A673 (cell line): ENCODE data around the gene MBL2. TPM values are rescaled to one million over a fixed set of nuclear protein-coding genes. Genes with fewer than 3 reads are reported as not detected.

ENCODE experiments used
- BruUV-seq: library from RNA; stranded (reverse); fragments of 400-500 nt; replicated peaks from 2 replicates; lab custom pipeline; 2021; lab: Mats Ljungman, UMichigan
- CTCF ChIA-PET: fragments of 300-600 bp; sonication (Branson Sonifier 250); formaldehyde crosslinking; loops from one replicate; lab custom pipeline; 2022; ENCODE audit warnings: antibody characterized with exemption; lab: Charles Lee
- POLR2A ChIA-PET: fragments of 300-600 bp; sonication (Branson Sonifier 250); formaldehyde crosslinking; loops from one replicate; lab custom pipeline; 2022; ENCODE audit warnings: antibody characterized with exemption; ENCODE audit not compliant: low non-redundant PET; lab: Charles Lee
- DNase-seq: peaks from one replicate; pipeline ENCODE4 v3.0.0-alpha.2; 2015; ENCODE audit warnings: low spot score
- H3K27ac ChIP-seq: fragments of 200-600 bp; sonication (generic); 2 replicates; pipeline ENCODE4 v1.5.1; 2016; ENCODE audit warnings: mixed run types, low read depth, mild to moderate bottlenecking, mixed read lengths, antibody characterized with exemption, low read length; ENCODE audit not compliant: poor library complexity, severe bottlenecking
- H3K27me3 ChIP-seq: fragments of 200-600 bp; sonication (generic); replicated peaks from 2 replicates; pipeline ENCODE4 v1.6.1; 2017; ENCODE audit warnings: mixed run types, low read depth, mild to moderate bottlenecking, mixed read lengths, antibody characterized with exemption, low read length; ENCODE audit not compliant: insufficient read depth, poor library complexity
- H3K36me3 ChIP-seq: fragments of 200-600 bp; sonication (generic); 2 replicates; pipeline ENCODE4 v1.6.1; 2016; ENCODE audit warnings: mixed run types, mild to moderate bottlenecking, mixed read lengths, antibody characterized with exemption, low read length; ENCODE audit not compliant: insufficient read depth, poor library complexity, severe bottlenecking
- H3K4me1 ChIP-seq: fragments of 200-600 bp; sonication (generic); 2 replicates; pipeline ENCODE4 v1.6.1; 2017; ENCODE audit warnings: mixed run types, mild to moderate bottlenecking, mixed read lengths, antibody characterized with exemption, low read length; ENCODE audit not compliant: insufficient read depth, poor library complexity, severe bottlenecking
- H3K4me3 ChIP-seq: fragments of 200-600 bp; sonication (generic); 2 replicates; pipeline ENCODE4 v1.5.1; 2016; ENCODE audit warnings: low read depth, mixed run types, mild to moderate bottlenecking, mixed read lengths, low read length; ENCODE audit not compliant: poor library complexity, severe bottlenecking
- H3K9me3 ChIP-seq: fragments of 200-600 bp; sonication (generic); 2 replicates; pipeline ENCODE4 v1.6.1; 2016; ENCODE audit warnings: mixed run types, low read depth, mild to moderate bottlenecking, mixed read lengths, antibody characterized with exemption, low read length; ENCODE audit not compliant: poor library complexity, severe bottlenecking
- EZH2 ChIP-seq: fragments of 200-600 bp; sonication (generic); IDR thresholded peaks from 2 replicates; pipeline ENCODE4 v1.6.1; 2017; ENCODE audit warnings: borderline replicate concordance, low read depth, mild to moderate bottlenecking, mixed read lengths, antibody characterized with exemption, low read length; ENCODE audit not compliant: poor library complexity, severe bottlenecking
- intact Hi-C: fragments of 100-400 bp; cut with micrococcal nuclease; formaldehyde crosslinking; loops from one replicate; pipeline ENCODE4 v1.10.0; 2022; ENCODE audit not compliant: unreplicated experiment
- total RNA-seq: library from RNA; stranded (reverse); gene quantifications from 2 replicates; pipeline ENCODE4 v1.2.3, GENCODE V29; 2021
- TF ChIP-seq, protein P1 (sequence below): fragments of 300-800, 200-600 bp; sonication (generic); conservative IDR thresholded peaks from 2 replicates; pipeline ENCODE4 v1.5.1; 2017; ENCODE audit warnings: low read depth, mild to moderate bottlenecking, antibody characterized with exemption, low read length, moderate library complexity, mixed read lengths

MBL2 gene
- total RNA-seq, 1 experiment from 2014 or later = not detected

DNA sequence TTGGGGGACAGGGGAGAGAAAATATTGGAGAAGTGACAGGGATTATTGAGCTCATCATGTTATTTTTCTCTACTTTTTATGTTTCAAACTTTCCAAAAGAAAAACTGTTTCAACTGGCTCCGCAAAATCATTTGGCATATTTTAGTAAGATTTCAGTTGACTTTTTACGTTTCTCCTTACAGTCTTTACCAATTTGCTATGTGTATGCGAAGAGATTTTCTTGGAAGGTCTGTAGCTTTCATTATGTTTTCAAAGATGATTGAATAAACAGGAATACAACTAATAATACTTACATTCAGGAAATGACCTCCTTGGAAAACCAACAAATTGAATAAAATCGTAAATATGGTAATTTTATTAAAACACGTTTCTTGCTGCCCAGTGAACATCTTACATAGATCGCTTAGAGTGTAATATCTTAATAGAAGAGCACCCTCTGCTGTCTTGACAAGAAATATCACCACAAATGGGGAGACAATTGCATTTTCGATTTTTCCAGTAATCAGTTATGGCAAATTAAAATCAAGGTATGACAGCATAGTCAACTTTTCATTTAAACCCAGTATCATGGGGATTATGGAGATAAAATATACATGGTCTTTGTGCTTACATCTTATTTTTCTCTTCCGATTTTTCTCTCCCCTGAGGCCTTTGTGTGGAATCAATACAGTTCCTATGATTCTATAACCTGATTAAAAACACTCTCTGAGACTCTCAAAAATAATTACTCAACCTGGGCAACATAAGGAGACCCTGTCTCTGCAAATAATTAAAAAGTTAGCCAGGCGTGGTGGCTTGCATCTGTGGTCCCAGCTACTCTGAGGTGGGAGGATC is 43.1 kb downstream of the MBL2 start:
- POLR2A ChIA-PET = no interaction called here
- CTCF ChIA-PET = no interaction called here
- Histone ChIP-seq H3K27ac (no peak overlapping the region), H3K4me3 (peak overlapping the region; percentile 22), H3K9me3 (no peaks in the 10 kb centered on the region), H3K36me3 (no peaks in the 10 kb centered on the region), H3K4me1 (no peaks in the 10 kb centered on the region), H3K27me3 (no peaks in the 10 kb centered on the region)
- intact Hi-C loops = loop anchor here (1.0 kb wide), 2 partner anchors 85 to 421 kb away; no protein-coding TSS in a partner anchor
- TF ChIP-seq, protein P1, sequence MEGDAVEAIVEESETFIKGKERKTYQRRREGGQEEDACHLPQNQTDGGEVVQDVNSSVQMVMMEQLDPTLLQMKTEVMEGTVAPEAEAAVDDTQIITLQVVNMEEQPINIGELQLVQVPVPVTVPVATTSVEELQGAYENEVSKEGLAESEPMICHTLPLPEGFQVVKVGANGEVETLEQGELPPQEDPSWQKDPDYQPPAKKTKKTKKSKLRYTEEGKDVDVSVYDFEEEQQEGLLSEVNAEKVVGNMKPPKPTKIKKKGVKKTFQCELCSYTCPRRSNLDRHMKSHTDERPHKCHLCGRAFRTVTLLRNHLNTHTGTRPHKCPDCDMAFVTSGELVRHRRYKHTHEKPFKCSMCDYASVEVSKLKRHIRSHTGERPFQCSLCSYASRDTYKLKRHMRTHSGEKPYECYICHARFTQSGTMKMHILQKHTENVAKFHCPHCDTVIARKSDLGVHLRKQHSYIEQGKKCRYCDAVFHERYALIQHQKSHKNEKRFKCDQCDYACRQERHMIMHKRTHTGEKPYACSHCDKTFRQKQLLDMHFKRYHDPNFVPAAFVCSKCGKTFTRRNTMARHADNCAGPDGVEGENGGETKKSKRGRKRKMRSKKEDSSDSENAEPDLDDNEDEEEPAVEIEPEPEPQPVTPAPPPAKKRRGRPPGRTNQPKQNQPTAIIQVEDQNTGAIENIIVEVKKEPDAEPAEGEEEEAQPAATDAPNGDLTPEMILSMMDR = peak; percentile 68
- no peak for TF ChIP-seq EZH2
- DNase-seq = peak; percentile 54
- no TSS peak for BruUV-seq

DNA sequence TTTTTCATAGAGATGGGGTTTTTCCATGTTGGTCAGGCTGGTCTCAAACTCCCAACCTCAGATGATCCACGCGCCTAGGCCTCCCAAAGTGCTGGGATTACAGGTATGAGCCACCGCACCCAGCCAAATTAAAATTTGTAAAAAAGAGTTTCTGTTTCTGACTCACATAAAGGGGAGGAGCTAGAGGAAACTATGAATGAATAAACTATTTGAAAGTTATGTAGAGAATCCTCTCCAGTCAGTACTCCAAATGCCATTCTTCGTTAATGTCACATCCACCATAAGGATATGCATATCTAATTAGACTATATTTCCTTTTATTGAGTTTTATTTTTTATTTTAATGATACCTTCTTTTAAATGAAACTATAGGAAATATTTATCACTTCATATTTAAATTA is 52.6 kb downstream of the MBL2 start:
- no peaks in the 10 kb centered on the region for H3K27me3 ChIP-seq
- no TSS peak for BruUV-seq
- ChIA-PET CTCF (no interaction called here), POLR2A (no interaction called here)
- H3K27ac ChIP-seq = no peak overlapping the region
- DNase-seq = no peak
- no peak overlapping the region for H3K4me3 ChIP-seq
- no peaks in the 10 kb centered on the region for H3K9me3 ChIP-seq
- no peaks in the 10 kb centered on the region for H3K4me1 ChIP-seq
- TF ChIP-seq EZH2 = no peak
- H3K36me3 ChIP-seq = no peaks in the 10 kb centered on the region
- intact Hi-C loops = no loop called here
